Upper lobe of left lung (tissue), 6 donors: ENCODE data around the gene SIX5. TPM values are rescaled to one million over a fixed set of nuclear protein-coding genes. Genes with fewer than 3 reads are reported as not detected.
A peak's percentile ranks its signal among the peaks of the same experiment; 100 is the strongest.

Experiments
- ATAC-seq, 2 donors: fragments of 200-7000 bp; cut with Tn5 transposase; one replicate each; pipeline ENCODE4 v1.9.1; 2022; ENCODE audit warnings: mild to moderate bottlenecking in 2 of 2, moderate library complexity in 2 of 2; ENCODE audit not compliant: low FRiP score in 2 of 2
- DNase-seq, 2 donors: peaks; one replicate each; pipeline ENCODE4 v3.0.0-alpha.2; 2019 to 2020
- H3K27ac ChIP-seq, 4 donors: fragments of 200-600 bp; sonication (generic); one replicate each; pipeline ENCODE4 v1.5.1; 2016 to 2019
- H3K27me3 ChIP-seq, 4 donors: fragments of 200-600 bp; sonication (generic); one replicate each; pipeline ENCODE4 v1.5.1; 2017 to 2019
- H3K36me3 ChIP-seq, 4 donors: fragments of 200-600 bp; sonication (generic); one replicate each; pipeline ENCODE4 v1.5.1; 2016 to 2019
- H3K4me1 ChIP-seq, 4 donors: fragments of 200-600 bp; sonication (generic); one replicate each; pipeline ENCODE4 v1.5.1; 2018 to 2019
- H3K4me3 ChIP-seq, 4 donors: fragments of 200-600 bp; sonication (generic); one replicate each; pipeline ENCODE4 v1.5.1; 2017 to 2019; ENCODE audit warnings: mild to moderate bottlenecking in 2 of 4, moderate library complexity in 1 of 4
- H3K9me3 ChIP-seq, 4 donors: fragments of 200-600 bp; sonication (generic); one replicate each; pipeline ENCODE4 v1.5.1; 2018 to 2019
- EP300 ChIP-seq, 4 donors: sonication (generic); formaldehyde crosslinking; IDR thresholded peaks; one replicate each; pipeline ENCODE4 v1.5.1; 2017; ENCODE audit warnings: antibody characterized with exemption in 4 of 4, control low read depth in 2 of 4
- POLR2A ChIP-seq, 4 donors: fragments of 450-650 bp; IDR thresholded peaks; one replicate each; pipeline ENCODE4 v1.5.1; 2016 to 2017; ENCODE audit warnings: antibody characterized with exemption in 4 of 4, mild to moderate bottlenecking in 2 of 4
- POLR2AphosphoS5 ChIP-seq, 2 donors: sonication (generic); formaldehyde crosslinking; IDR thresholded peaks; one replicate each; pipeline ENCODE4 v1.5.1; 2017; ENCODE audit warnings: antibody characterized with exemption in 2 of 2
- WGBS, 2 donors: methylation state at CpG; one replicate each; pipeline ENCODE4 v1.1.5; 2017 to 2018; 5-methylcytosine and 5-hydroxymethylcytosine counted together
- total RNA-seq, 6 donors: library from RNA; depleted of rRNA in 4 of 6; stranded (reverse); fragments of >200 nt in 4 of 6; gene quantifications; one replicate each; pipeline versions ENCODE4 v1.1.0 to v1.2.1, GENCODE V29; 2016 to 2021
- TF ChIP-seq, protein P1 (sequence below), 6 experiments: fragments of 450-650 bp in 4 of 6; fragments of 200-600 bp in 2 of 6; sonication (generic) in 2 of 6; IDR thresholded peaks; one replicate each; pipeline ENCODE4 v1.5.1; 2016 to 2019; ENCODE audit warnings: antibody characterized with exemption in 6 of 6
- donor health status: DM: no; HTN: no; CAD: no; lungs with moderate emphysema.
- donor health status: DM: no; HTN: yes; CAD: no; lungs with severe emphysema.

SIX5 gene
- total RNA-seq, 6 donors from 2014 or later, result 6.2 to 36.7 (median 17.8) TPM

DNA sequence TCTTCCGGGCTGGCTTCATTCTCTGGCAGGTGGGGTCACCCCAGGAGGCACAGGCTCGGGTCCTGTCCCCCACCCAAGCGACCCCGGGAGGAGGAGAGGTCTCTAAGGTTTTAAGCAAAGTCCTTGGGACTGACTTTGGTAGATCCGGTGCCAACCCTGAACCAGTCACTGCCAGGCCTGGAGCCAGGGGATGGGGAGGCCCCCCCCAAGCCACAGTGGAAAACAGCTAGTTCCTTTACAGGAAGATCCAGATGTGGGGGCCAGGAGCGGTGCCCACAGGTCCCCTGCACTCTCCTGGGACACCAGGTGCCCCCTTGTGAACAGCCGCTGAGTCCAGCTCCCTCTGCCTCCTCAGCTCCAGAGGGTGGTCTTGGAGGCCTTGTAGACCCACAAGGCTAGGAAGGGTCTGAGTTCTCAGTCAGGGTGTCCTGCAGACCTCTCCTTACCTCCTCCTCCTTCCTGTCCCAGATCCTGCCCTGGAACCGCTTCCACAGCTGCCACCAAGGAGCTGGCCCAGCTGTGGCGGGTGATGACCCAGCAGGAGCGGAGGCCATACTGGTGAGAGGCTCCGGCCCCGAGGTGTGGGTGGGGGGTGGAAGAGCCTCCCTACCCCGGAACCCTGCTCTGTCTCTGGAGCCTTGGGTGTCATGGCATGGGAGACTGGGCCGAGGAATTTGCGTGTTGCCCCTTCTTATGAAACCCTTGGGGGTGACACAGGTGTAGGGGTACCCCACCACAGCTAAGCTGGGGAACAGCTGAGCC, 6.0 kb downstream of the SIX5 start:
- no peaks in the 10 kb centered on the region for H3K9me3 ChIP-seq
- peaks cover 0 to 3% (median 1%) of the 10 kb centered on the region in 4 donors for H3K27me3 ChIP-seq
- no peaks in the 10 kb centered on the region for H3K36me3 ChIP-seq
- no peak overlapping the region for H3K4me3 ChIP-seq
- WGBS, 2 donors, result 91 to 93% methylated on average over 7 to 15 of the region's 15 CpGs
- no peak overlapping the region for H3K27ac ChIP-seq
- TF ChIP-seq POLR2AphosphoS5 (IDR thresholded peaks at IDR 0.05), result no peak
- TF ChIP-seq EP300 (IDR thresholded peaks at IDR 0.05), result no peak
- TF ChIP-seq, protein P1, sequence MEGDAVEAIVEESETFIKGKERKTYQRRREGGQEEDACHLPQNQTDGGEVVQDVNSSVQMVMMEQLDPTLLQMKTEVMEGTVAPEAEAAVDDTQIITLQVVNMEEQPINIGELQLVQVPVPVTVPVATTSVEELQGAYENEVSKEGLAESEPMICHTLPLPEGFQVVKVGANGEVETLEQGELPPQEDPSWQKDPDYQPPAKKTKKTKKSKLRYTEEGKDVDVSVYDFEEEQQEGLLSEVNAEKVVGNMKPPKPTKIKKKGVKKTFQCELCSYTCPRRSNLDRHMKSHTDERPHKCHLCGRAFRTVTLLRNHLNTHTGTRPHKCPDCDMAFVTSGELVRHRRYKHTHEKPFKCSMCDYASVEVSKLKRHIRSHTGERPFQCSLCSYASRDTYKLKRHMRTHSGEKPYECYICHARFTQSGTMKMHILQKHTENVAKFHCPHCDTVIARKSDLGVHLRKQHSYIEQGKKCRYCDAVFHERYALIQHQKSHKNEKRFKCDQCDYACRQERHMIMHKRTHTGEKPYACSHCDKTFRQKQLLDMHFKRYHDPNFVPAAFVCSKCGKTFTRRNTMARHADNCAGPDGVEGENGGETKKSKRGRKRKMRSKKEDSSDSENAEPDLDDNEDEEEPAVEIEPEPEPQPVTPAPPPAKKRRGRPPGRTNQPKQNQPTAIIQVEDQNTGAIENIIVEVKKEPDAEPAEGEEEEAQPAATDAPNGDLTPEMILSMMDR (IDR thresholded peaks at IDR 0.05), result no peak
- no peak for TF ChIP-seq POLR2A (IDR thresholded peaks at IDR 0.05)
- H3K4me1 ChIP-seq, result peaks cover 20 to 40% (median 23%) of the 10 kb centered on the region in 4 donors
- DNase-seq (no peak), ATAC-seq (no peak)

DNA sequence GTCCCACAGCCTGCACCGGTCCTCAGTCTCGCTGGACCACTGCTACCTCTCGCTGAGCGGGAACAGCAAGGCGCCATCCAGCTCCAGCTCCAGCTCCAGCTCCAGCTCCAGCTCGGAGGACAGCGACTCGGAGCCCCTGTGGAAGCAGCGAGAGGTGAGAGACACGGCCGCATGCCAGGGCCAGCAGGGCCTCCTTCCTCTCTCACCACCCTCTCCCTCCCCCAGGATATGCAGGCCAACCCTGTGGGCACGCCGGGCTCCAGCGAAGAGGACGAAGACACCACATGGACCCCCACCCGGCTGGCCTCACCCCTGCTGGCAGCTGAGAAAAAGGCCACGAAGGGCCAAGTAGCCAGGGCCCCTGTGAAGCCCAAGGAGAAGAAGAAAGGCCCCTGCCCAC, 7.3 kb downstream of the SIX5 start:
- H3K36me3 ChIP-seq, result no peaks in the 10 kb centered on the region
- ATAC-seq, result no peak
- 87 to 91% methylated on average over 8 to 17 of the region's 17 CpGs for WGBS, 2 donors
- H3K27me3 ChIP-seq, result no peaks in the 10 kb centered on the region
- no peak overlapping the region for H3K4me3 ChIP-seq
- no peak overlapping the region for H3K27ac ChIP-seq
- DNase-seq, result peak in 1 of 2 donors; percentile 78
- no peaks in the 10 kb centered on the region for H3K9me3 ChIP-seq
- no peak for TF ChIP-seq EP300 (IDR thresholded peaks at IDR 0.05)
- TF ChIP-seq POLR2A (IDR thresholded peaks at IDR 0.05), result no peak
- TF ChIP-seq, protein P1 (IDR thresholded peaks at IDR 0.05), result no peak
- TF ChIP-seq POLR2AphosphoS5 (IDR thresholded peaks at IDR 0.05), result no peak
- peaks cover 10 to 26% (median 13%) of the 10 kb centered on the region in 4 donors for H3K4me1 ChIP-seq

DNA sequence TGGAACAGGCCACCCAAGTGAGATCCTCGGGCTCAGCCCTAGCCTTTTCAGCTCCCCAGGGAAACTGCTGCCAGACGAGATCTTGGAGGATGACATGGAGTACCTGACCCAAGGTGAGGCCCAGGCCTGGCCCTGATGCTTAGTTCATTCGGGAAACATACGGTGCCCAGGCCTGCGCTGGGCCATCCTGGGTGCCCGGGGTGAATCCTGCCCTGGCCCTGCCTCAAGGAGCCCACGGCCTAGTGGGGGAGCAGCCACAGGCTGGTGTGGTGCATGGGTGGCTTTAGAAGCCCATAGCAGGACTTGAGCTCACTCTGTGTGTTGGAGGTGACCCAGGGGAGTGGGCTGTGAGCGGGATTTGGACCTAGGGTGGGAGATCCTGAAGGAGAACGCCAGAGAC, 10.1 kb downstream of the SIX5 start:
- 62 to 82% methylated on average over 2 to 6 of the region's 9 CpGs for WGBS, 2 donors
- H3K36me3 ChIP-seq, result no peaks in the 10 kb centered on the region
- no peak overlapping the region for H3K4me3 ChIP-seq
- H3K27ac ChIP-seq, result no peak overlapping the region
- H3K9me3 ChIP-seq, result no peaks in the 10 kb centered on the region
- peaks cover 0 to 1% (median under 1%) of the 10 kb centered on the region in 4 donors for H3K4me1 ChIP-seq
- TF ChIP-seq POLR2AphosphoS5 (IDR thresholded peaks at IDR 0.05), result no peak
- no peak for TF ChIP-seq POLR2A (IDR thresholded peaks at IDR 0.05)
- no peak for TF ChIP-seq EP300 (IDR thresholded peaks at IDR 0.05)
- TF ChIP-seq, protein P1 (IDR thresholded peaks at IDR 0.05), result no peak
- peak in 1 of 2 donors; percentile 42 for DNase-seq
- ATAC-seq, result no peak
- H3K27me3 ChIP-seq, result no peaks in the 10 kb centered on the region

DNA sequence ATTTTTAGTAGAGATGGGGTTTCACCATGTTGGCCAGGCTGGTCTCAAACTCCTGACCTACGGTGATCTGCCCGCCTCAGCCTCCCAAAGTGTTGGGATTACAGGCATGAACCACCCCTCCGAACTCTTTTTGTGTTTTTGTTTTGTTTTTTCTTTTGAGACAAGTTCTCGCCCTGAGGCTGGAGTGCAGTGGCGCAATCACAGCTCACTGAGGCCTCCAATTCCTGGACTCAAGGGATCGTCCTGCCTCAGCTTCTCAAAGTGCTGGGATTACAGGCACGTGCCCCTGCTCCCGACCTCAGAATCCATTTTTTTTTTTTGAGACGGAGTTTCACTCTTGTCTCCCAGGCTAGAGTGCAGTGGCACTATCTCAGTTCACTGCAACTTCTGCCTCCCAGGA, 11.4 kb downstream of the SIX5 start:
- Histone ChIP-seq H3K4me1 (no peaks in the 10 kb centered on the region), H3K36me3 (no peaks in the 10 kb centered on the region), H3K27ac (no peak overlapping the region), H3K4me3 (no peak overlapping the region), H3K27me3 (no peaks in the 10 kb centered on the region), H3K9me3 (no peaks in the 10 kb centered on the region)
- no peak for ATAC-seq
- 76 to 87% methylated on average over 9 of the region's 9 CpGs for WGBS, 2 donors
- TF ChIP-seq, protein P1 (IDR thresholded peaks at IDR 0.05), result no peak
- no peak for TF ChIP-seq POLR2AphosphoS5 (IDR thresholded peaks at IDR 0.05)
- TF ChIP-seq POLR2A (IDR thresholded peaks at IDR 0.05), result no peak
- TF ChIP-seq EP300 (IDR thresholded peaks at IDR 0.05), result no peak
- DNase-seq, result no peak

DNA sequence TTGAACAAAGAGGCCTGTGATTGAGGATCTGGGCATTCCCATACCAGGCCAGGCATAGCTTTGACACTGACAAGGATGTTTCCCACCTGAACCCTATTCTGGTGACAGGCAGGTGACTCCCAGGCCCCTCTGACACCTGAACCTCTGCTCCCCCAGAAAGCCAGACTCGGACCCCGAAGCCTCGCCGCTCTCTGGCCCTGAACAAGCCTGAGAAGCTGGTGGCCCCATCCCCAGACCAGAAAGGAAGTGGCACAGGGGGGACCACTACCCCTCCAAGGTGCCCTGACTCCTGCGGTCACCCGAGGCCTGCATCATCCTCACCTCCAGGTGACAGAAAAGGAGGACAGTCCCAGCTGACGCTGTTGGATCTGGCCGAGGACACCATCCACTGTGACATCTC, 14.7 kb downstream of the SIX5 start:
- H3K36me3 ChIP-seq, result no peaks in the 10 kb centered on the region
- 95% methylated on average over 8 of the region's 8 CpGs; no CpG with 5 or more reads in 1 of the 2 donors for WGBS, 2 donors
- H3K4me3 ChIP-seq, result no peak overlapping the region
- ATAC-seq, result no peak
- peak in 1 of 2 donors; percentile 48 for DNase-seq
- no peaks in the 10 kb centered on the region for H3K4me1 ChIP-seq
- no peaks in the 10 kb centered on the region for H3K27me3 ChIP-seq
- H3K27ac ChIP-seq, result no peak overlapping the region
- TF ChIP-seq POLR2A (IDR thresholded peaks at IDR 0.05), result no peak
- TF ChIP-seq, protein P1 (IDR thresholded peaks at IDR 0.05), result no peak
- no peak for TF ChIP-seq EP300 (IDR thresholded peaks at IDR 0.05)
- no peak for TF ChIP-seq POLR2AphosphoS5 (IDR thresholded peaks at IDR 0.05)
- H3K9me3 ChIP-seq, result no peaks in the 10 kb centered on the region
